Measurements from ENCODE around the gene TPPP. TPM values are rescaled to one million over a fixed set of nuclear protein-coding genes. Genes with fewer than 3 reads are reported as not detected.
A peak's percentile ranks its signal among the peaks of the same experiment; 100 is the strongest.

TPPP gene
- total and polyA plus RNA-seq, 9 donors = 1.1 to 8.8 (median 2.3) TPM

- TF ChIP-seq POLR2A (IDR thresholded peaks at IDR 0.05) (no peak), EP300 (IDR thresholded peaks at IDR 0.05) (no peak)
- TF ChIP-seq, protein P1, sequence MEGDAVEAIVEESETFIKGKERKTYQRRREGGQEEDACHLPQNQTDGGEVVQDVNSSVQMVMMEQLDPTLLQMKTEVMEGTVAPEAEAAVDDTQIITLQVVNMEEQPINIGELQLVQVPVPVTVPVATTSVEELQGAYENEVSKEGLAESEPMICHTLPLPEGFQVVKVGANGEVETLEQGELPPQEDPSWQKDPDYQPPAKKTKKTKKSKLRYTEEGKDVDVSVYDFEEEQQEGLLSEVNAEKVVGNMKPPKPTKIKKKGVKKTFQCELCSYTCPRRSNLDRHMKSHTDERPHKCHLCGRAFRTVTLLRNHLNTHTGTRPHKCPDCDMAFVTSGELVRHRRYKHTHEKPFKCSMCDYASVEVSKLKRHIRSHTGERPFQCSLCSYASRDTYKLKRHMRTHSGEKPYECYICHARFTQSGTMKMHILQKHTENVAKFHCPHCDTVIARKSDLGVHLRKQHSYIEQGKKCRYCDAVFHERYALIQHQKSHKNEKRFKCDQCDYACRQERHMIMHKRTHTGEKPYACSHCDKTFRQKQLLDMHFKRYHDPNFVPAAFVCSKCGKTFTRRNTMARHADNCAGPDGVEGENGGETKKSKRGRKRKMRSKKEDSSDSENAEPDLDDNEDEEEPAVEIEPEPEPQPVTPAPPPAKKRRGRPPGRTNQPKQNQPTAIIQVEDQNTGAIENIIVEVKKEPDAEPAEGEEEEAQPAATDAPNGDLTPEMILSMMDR (IDR thresholded peaks at IDR 0.05) = no peak
- no peaks in the 10 kb centered on the region for H3K4me1 ChIP-seq (ENCODE audit: insufficient read depth)
- H3K27ac ChIP-seq = no peak overlapping the region
- H3K36me3 ChIP-seq = peaks cover 2% of the 10 kb centered on the region
- no peak for DNase-seq
- WGBS, 3 donors = 96 to 97% (median 96%) methylated on average over 13 of the region's 13 CpGs
- H3K27me3 ChIP-seq = no peaks in the 10 kb centered on the region
- peaks cover 0 to 3% of the 10 kb centered on the region in 2 donors for H3K9me3 ChIP-seq
- H3K4me3 ChIP-seq = no peak overlapping the region
- intact Hi-C loops (cut with DNase I) = no loop called here
These were observed 37.7 kb downstream of the TPPP start for GRCh38 chr5:655406-655805.

- Histone ChIP-seq H3K4me1 (ENCODE audit: insufficient read depth) (no peaks in the 10 kb centered on the region), H3K36me3 (peaks cover 2% of the 10 kb centered on the region), H3K27me3 (no peaks in the 10 kb centered on the region), H3K9me3 (peaks cover 0 to 3% of the 10 kb centered on the region in 2 donors), H3K4me3 (no peak overlapping the region), H3K27ac (no peak overlapping the region)
- TF ChIP-seq EP300 (IDR thresholded peaks at IDR 0.05) = no peak
- TF ChIP-seq, protein P1 (IDR thresholded peaks at IDR 0.05) = no peak
- TF ChIP-seq POLR2A (IDR thresholded peaks at IDR 0.05) = no peak
- DNase-seq = no peak
- intact Hi-C loops (cut with DNase I) = no loop called here
- 76 to 94% (median 86%) methylated on average over 17 of the region's 17 CpGs for WGBS, 3 donors
These were observed 38.9 kb downstream of the TPPP start for GRCh38 chr5:654071-654778.

DNA sequence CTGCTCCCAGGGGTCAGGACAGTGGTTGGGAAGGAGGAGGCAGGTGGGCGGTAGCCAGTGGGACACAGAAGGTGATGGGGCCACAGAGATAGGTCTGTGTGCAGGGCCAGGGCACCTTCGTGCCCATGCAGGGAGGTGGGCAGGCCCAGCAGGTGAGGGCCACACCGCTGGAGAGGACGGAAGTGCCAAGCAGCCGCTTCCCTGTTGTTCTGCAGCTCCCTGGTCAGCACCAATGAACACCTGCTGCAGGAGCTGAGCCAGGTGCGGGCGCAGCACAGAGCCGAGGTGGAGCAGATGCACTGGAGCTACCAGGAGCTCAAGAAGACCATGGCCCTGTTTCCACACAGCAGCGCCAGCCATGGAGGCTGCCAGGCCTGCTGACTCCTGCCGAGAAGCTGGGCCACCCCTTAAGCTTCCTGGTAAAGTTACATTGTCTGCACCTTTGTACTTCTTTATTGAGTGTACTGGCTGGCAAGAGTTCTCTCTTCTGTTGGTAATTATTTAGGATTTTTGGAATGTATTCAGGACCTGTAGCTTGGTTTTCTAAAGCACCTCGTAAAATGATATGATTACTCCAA, 40.3 kb downstream of the TPPP start:
- Histone ChIP-seq H3K4me3 (no peak overlapping the region), H3K9me3 (peaks cover 0 to under 1% of the 10 kb centered on the region in 2 donors), H3K27me3 (no peaks in the 10 kb centered on the region), H3K36me3 (peaks cover 2% of the 10 kb centered on the region), H3K27ac (no peak overlapping the region), H3K4me1 (ENCODE audit: insufficient read depth) (no peaks in the 10 kb centered on the region)
- WGBS, 3 donors = 82 to 89% (median 86%) methylated on average over 9 to 11 of the region's 11 CpGs
- DNase-seq = peak in 1 of 5 donors; percentile 25
- intact Hi-C loops (cut with DNase I) = no loop called here
- TF ChIP-seq, protein P1 (IDR thresholded peaks at IDR 0.05) = no peak
- TF ChIP-seq EP300 (IDR thresholded peaks at IDR 0.05) (no peak), POLR2A (IDR thresholded peaks at IDR 0.05) (no peak)

DNA sequence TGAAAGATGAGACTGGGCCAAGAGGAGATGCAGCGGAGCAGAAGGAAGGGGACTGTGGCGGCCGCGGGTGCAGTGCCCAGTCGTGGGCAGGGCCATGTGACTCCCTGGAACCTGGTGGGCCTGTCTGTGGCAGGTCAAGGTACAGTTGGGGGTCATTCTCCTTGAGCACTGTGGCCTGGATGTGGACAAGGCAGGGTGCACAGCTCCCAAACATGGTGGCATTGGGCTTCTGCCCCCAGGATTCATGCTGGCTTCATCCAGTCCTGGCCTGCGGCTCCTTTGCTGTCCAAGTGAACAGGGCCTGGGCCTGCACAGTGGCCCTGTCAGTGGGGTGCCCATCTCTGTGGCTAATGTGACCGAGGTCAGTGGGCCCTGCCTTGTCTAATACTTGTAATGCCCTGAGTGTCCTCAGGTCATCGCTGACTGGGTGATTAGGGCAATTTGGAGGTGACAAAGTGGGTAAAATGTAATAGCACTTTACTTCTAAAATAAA, 41.1 kb downstream of the TPPP start:
- H3K27me3 ChIP-seq = no peaks in the 10 kb centered on the region
- H3K4me1 ChIP-seq (ENCODE audit: insufficient read depth) = no peaks in the 10 kb centered on the region
- intact Hi-C loops (cut with DNase I) = no loop called here
- DNase-seq = peak in 1 of 5 donors; percentile 16
- H3K36me3 ChIP-seq = no peaks in the 10 kb centered on the region
- WGBS, 3 donors = 93 to 95% (median 93%) methylated on average over 7 to 8 of the region's 8 CpGs
- TF ChIP-seq, protein P1 (IDR thresholded peaks at IDR 0.05) = no peak
- H3K27ac ChIP-seq = no peak overlapping the region
- no peak overlapping the region for H3K4me3 ChIP-seq
- no peaks in the 10 kb centered on the region for H3K9me3 ChIP-seq

All from ovary (tissue), 9 donors.